HCT116 (cell line): ENCODE data around the gene MYLK4. TPM values are rescaled to one million over a fixed set of nuclear protein-coding genes. Genes with fewer than 3 reads are reported as not detected.

Experiments used
- ATAC-seq: fragments of 200-7000 bp; cut with Tn5 transposase; 2 replicates; pipeline ENCODE4 v1.9.1; 2020; ENCODE audit warnings: mild to moderate bottlenecking, moderate library complexity
- BruUV-seq: library from RNA; stranded (reverse); fragments of 400-500 nt; replicated peaks from 2 replicates; lab custom pipeline; 2021; lab: Mats Ljungman, UMichigan
- CTCF ChIA-PET: fragments of 300-600 bp; sonication (Branson Sonifier 250); formaldehyde crosslinking; loops from one replicate; lab custom pipeline; 2021; ENCODE audit warnings: antibody characterized with exemption; lab: Charles Lee
- POLR2A ChIA-PET: fragments of 300-600, 350-600 bp; sonication (Branson Sonifier 250); formaldehyde crosslinking; loops from one replicate; lab custom pipeline; 2021; ENCODE audit warnings: antibody characterized with exemption; lab: Charles Lee
- RAD21 ChIA-PET, 2 experiments: fragments of 300-600 bp; sonication (Branson Sonifier 250); formaldehyde crosslinking; loops; one replicate each; lab custom pipeline; 2023; ENCODE audit warnings: low total read pairs in 2 of 2; ENCODE audit not compliant: uncharacterized antibody in 2 of 2, unreplicated experiment in 2 of 2, low non-redundant PET in 1 of 2; lab: Charles Lee
- DNase-seq: peaks from one replicate; pipeline ENCODE4 v3.0.0-alpha.2; 2010; ENCODE audit warnings: low read depth, low spot score
- H2AFZ ChIP-seq: fragments of 200-600 bp; shearing (Covaris generic), sonication (generic); 2 replicates; pipeline ENCODE4 v1.6.1; 2017; ENCODE audit warnings: low read depth, mixed run types, mixed read lengths, antibody characterized with exemption, low read length; ENCODE audit not compliant: poor library complexity, severe bottlenecking
- H3K27ac ChIP-seq: 2 replicates; pipeline ENCODE4 v1.5.1; 2012; ENCODE audit warnings: low read depth, low read length
- H3K27me3 ChIP-seq: fragments of 200-600 bp; sonication (generic); 2 replicates; pipeline ENCODE4 v1.6.1; 2016; ENCODE audit warnings: mixed run types, low read length, mixed read lengths; ENCODE audit not compliant: insufficient read depth
- H3K36me3 ChIP-seq, 2 experiments: fragments of 200-500 bp in 1 of 2; fragments of 200-600 bp in 1 of 2; sonication (Bioruptor generic) in 1 of 2; sonication (generic) in 1 of 2; 2 replicates each; pipeline versions ENCODE4 v1.5.1 to v1.6.1; 2014 to 2016; ENCODE audit warnings: low read length in 2 of 2, inconsistent platforms in 1 of 2, mixed read lengths in 1 of 2, mixed run types in 1 of 2; ENCODE audit not compliant: insufficient read depth in 2 of 2, control insufficient read depth in 1 of 2
- H3K4me1 ChIP-seq, 2 experiments: fragments of 200-600 bp in 1 of 2; sonication (generic) in 1 of 2; 2 replicates each; pipeline versions ENCODE4 v1.5.1 to v1.6.1; 2012 to 2017; ENCODE audit warnings: low read length in 2 of 2, inconsistent platforms in 1 of 2, mild to moderate bottlenecking in 1 of 2, mixed read lengths in 1 of 2, mixed run types in 1 of 2, moderate library complexity in 1 of 2; ENCODE audit not compliant: insufficient read depth in 2 of 2, control insufficient read depth in 1 of 2
- H3K4me2 ChIP-seq: fragments of 200-600 bp; sonication (generic); 2 replicates; pipeline ENCODE4 v1.6.1; 2017; ENCODE audit warnings: mixed run types, low read length, mixed read lengths
- H3K4me3 ChIP-seq, 2 experiments: fragments of 200-600 bp in 1 of 2; sonication (generic) in 1 of 2; replicated peaks in 1 of 2; 2 replicates each; pipeline ENCODE4 v1.5.1; 2011 to 2016; ENCODE audit warnings: low read length in 2 of 2, control low read depth in 1 of 2, low read depth in 1 of 2, mild to moderate bottlenecking in 1 of 2, mixed read lengths in 1 of 2, mixed run types in 1 of 2
- H3K79me2 ChIP-seq: fragments of 200-600 bp; sonication (generic); 2 replicates; pipeline ENCODE4 v1.6.1; 2017; ENCODE audit warnings: mild to moderate bottlenecking, mixed run types, low read length, moderate library complexity, mixed read lengths; ENCODE audit not compliant: insufficient read depth
- H3K9ac ChIP-seq: fragments of 200-600 bp; sonication (generic); 2 replicates; pipeline ENCODE4 v1.6.1; 2016; ENCODE audit warnings: low read length, mixed read lengths
- H3K9me2 ChIP-seq: fragments of 200-600 bp; sonication (generic), shearing (Covaris generic); 2 replicates; pipeline ENCODE4 v1.6.1; 2017; ENCODE audit warnings: mixed run types, mild to moderate bottlenecking, moderate library complexity; ENCODE audit not compliant: insufficient read depth
- H3K9me3 ChIP-seq, 2 experiments: fragments of 200-500 bp in 1 of 2; fragments of 200-600 bp in 1 of 2; sonication (Bioruptor generic) in 1 of 2; sonication (generic) in 1 of 2; 2 replicates each; pipeline ENCODE4 v1.6.1; 2014 to 2017; ENCODE audit warnings: low read length in 2 of 2, mixed read lengths in 2 of 2, inconsistent platforms in 1 of 2, low read depth in 1 of 2, mild to moderate bottlenecking in 1 of 2, mixed run types in 1 of 2, moderate library complexity in 1 of 2; ENCODE audit not compliant: control insufficient read depth in 1 of 2, insufficient read depth in 1 of 2
- H4K20me1 ChIP-seq: fragments of 200-600 bp; sonication (generic), shearing (Covaris generic); 2 replicates; pipeline ENCODE4 v1.6.1; 2017; ENCODE audit warnings: mixed run types, mild to moderate bottlenecking, moderate library complexity; ENCODE audit not compliant: insufficient read depth
- CBX3 ChIP-seq: IDR thresholded peaks from 2 replicates; pipeline ENCODE4 v1.6.1; 2012; ENCODE audit warnings: low read depth
- CEBPB ChIP-seq: IDR thresholded peaks from 2 replicates; pipeline ENCODE4 v1.6.1; 2012; ENCODE audit warnings: low read depth
- CTCF ChIP-seq, 3 experiments: fragments of 200-600 bp in 1 of 3; sonication (generic) in 1 of 3; IDR thresholded peaks in 2 of 3; conservative IDR thresholded peaks in 1 of 3; 2 replicates each; pipeline ENCODE4 v1.5.1; 2012 to 2017; ENCODE audit warnings: low read depth in 2 of 3, low read length in 2 of 3, antibody characterized with exemption in 1 of 3, borderline replicate concordance in 1 of 3, control low read depth in 1 of 3, mild to moderate bottlenecking in 1 of 3, mixed read lengths in 1 of 3, mixed run types in 1 of 3, moderate library complexity in 1 of 3; ENCODE audit not compliant: insufficient read depth in 1 of 3
- EGR1 ChIP-seq: IDR thresholded peaks from 2 replicates; pipeline ENCODE4 v1.6.1; 2012; ENCODE audit warnings: low read depth
- ELF1 ChIP-seq: IDR thresholded peaks from 2 replicates; pipeline ENCODE4 v1.6.1; 2012; ENCODE audit warnings: low read depth, borderline replicate concordance
- EZH2 ChIP-seq: fragments of 200-600 bp; sonication (generic); IDR thresholded peaks from 2 replicates; pipeline ENCODE4 v1.6.1; 2017; ENCODE audit warnings: antibody characterized with exemption, mixed run types
- EZH2phosphoT487 ChIP-seq: fragments of 200-600 bp; IDR thresholded peaks from 2 replicates; pipeline ENCODE4 v1.6.1; 2018; ENCODE audit warnings: antibody characterized with exemption, borderline replicate concordance
- MAX ChIP-seq: IDR thresholded peaks from 2 replicates; pipeline ENCODE4 v1.6.1; 2012
- POLR2A ChIP-seq: IDR thresholded peaks from 2 replicates; pipeline ENCODE4 v1.7.0; 2011; ENCODE audit warnings: borderline replicate concordance; ENCODE audit not compliant: insufficient read depth, insufficient read length; ENCODE audit errors: extremely low read depth
- POLR2AphosphoS5 ChIP-seq: IDR thresholded peaks from 2 replicates; pipeline ENCODE4 v1.6.1; 2011; ENCODE audit warnings: mild to moderate bottlenecking, low read depth, low read length, moderate library complexity
- RAD21 ChIP-seq: IDR thresholded peaks from 2 replicates; pipeline ENCODE4 v1.6.1; 2012; ENCODE audit warnings: low read depth, mild to moderate bottlenecking
- REST ChIP-seq: IDR thresholded peaks from 2 replicates; pipeline ENCODE4 v1.6.1; 2012; ENCODE audit warnings: low read depth
- SIN3A ChIP-seq: IDR thresholded peaks from 2 replicates; pipeline ENCODE4 v1.6.1; 2012; ENCODE audit warnings: low read depth
- SP1 ChIP-seq: IDR thresholded peaks from 2 replicates; pipeline ENCODE4 v1.6.1; 2012; ENCODE audit warnings: low read depth
- TCF7L2 ChIP-seq: IDR thresholded peaks from 2 replicates; pipeline ENCODE4 v1.7.0; 2011; ENCODE audit warnings: borderline replicate concordance, inconsistent platforms; ENCODE audit not compliant: insufficient read depth, insufficient read length; ENCODE audit errors: extremely low read depth
- YY1 ChIP-seq: IDR thresholded peaks from 2 replicates; pipeline ENCODE4 v1.6.1; 2011; ENCODE audit warnings: low read length, low read depth, moderate library complexity, mild to moderate bottlenecking; ENCODE audit not compliant: insufficient replicate concordance; ENCODE audit errors: extremely low read depth
- ZBTB33 ChIP-seq: IDR thresholded peaks from 2 replicates; pipeline ENCODE4 v1.6.1; 2011; ENCODE audit warnings: mild to moderate bottlenecking, low read length, moderate library complexity; ENCODE audit not compliant: insufficient replicate concordance; ENCODE audit errors: extremely low read depth
- ZFX ChIP-seq: fragments of 450-650 bp; IDR thresholded peaks from 2 replicates; pipeline ENCODE4 v1.6.1; 2017
- ZNF274 ChIP-seq: fragments of 200-500 bp; sonication (Bioruptor generic); IDR thresholded peaks from 2 replicates; pipeline ENCODE4 v1.6.1; 2014; ENCODE audit warnings: mild to moderate bottlenecking, low read depth, low read length, inconsistent platforms
- intact Hi-C: fragments of 100-400 bp; cut with micrococcal nuclease; formaldehyde crosslinking; loops from 2 replicates; pipeline ENCODE4 v1.10.0; 2022
- total RNA-seq: library from RNA; stranded (reverse); gene quantifications from one replicate; pipeline ENCODE4 v1.2.1, GENCODE V29; 2021; ENCODE audit not compliant: unreplicated experiment

The MYLK4 gene
- total RNA-seq, 1 experiment from 2014 or later = 0.27 TPM

- H4K20me1 ChIP-seq = no peaks in the 10 kb centered on the region
- TF ChIP-seq RAD21 (no peak), ZNF274 (no peak), SIN3A (no peak), POLR2AphosphoS5 (no peak), REST (no peak), CBX3 (no peak), EGR1 (no peak), CTCF (IDR thresholded peaks at IDR 0.05 in 2 of 3, conservative IDR thresholded peaks at IDR 0.05 in 1 of 3; ENCODE audit: borderline replicate concordance in 1 of 3, insufficient read depth in 1 of 3, low read depth in 2 of 3, low read length in 2 of 3) (no peak), MAX (no peak), TCF7L2 (no peak), SP1 (no peak), CEBPB (no peak), EZH2 (no peak), EZH2phosphoT487 (no peak), ELF1 (no peak), ZFX (no peak), ZBTB33 (no peak), YY1 (no peak), POLR2A (no peak)
- DNase-seq = no peak
- no peaks in the 10 kb centered on the region for H3K27me3 ChIP-seq
- no peak overlapping the region for H2AFZ ChIP-seq
- no peak overlapping the region for H3K4me2 ChIP-seq
- ChIA-PET CTCF (no interaction called here), POLR2A (interaction anchor here (0.6 kb wide), 1 partner anchor 312 kb away, joined by 3 read pairs; no protein-coding TSS in a partner anchor), RAD21 (no interaction called here)
- BruUV-seq = no TSS peak
- H3K36me3 ChIP-seq = no peaks in the 10 kb centered on the region
- ATAC-seq = no peak
- no peak overlapping the region for H3K27ac ChIP-seq
- no peak overlapping the region for H3K9ac ChIP-seq
- H3K9me2 ChIP-seq = no peaks in the 10 kb centered on the region
- peaks cover 3 to 9% of the 10 kb centered on the region in 2 experiments; a peak in 3 of 4 replicates for H3K4me1 ChIP-seq
- no peak overlapping the region for H3K4me3 ChIP-seq
- intact Hi-C loops = no loop called here
- H3K79me2 ChIP-seq = no peaks in the 10 kb centered on the region
- no peaks in the 10 kb centered on the region for H3K9me3 ChIP-seq
Measured at GRCh38 chr6:2752477-2753109, 1.9 kb upstream of the MYLK4 start.
